Heart right ventricle (tissue), 16 donors: ENCODE data around the gene HDAC9. TPM values are rescaled to one million over a fixed set of nuclear protein-coding genes. Genes with fewer than 3 reads are reported as not detected.
A peak's percentile ranks its signal among the peaks of the same experiment; 100 is the strongest.

ENCODE experiments used
- ATAC-seq, 8 donors: fragments of 200-7000 bp; cut with Tn5 transposase; one replicate each; pipeline ENCODE4 v1.9.1; 2020; ENCODE audit warnings: mild to moderate bottlenecking in 8 of 8, moderate library complexity in 8 of 8, moderate number of reproducible peaks in 1 of 8
- DNase-seq, 2 donors: peaks; one replicate each; pipeline ENCODE4 v3.0.0-alpha.2; 2020
- H3K27ac ChIP-seq, 10 donors: fragments of 200-600 bp; sonication (generic) in 2 of 10; one replicate each; pipeline versions ENCODE4 v1.5.0 to v1.8.0; 2020 to 2022; ENCODE audit warnings: mild to moderate bottlenecking in 3 of 10
- H3K27me3 ChIP-seq, 7 donors: fragments of 200-600 bp; one replicate each; pipeline ENCODE4 v1.8.0; 2021 to 2022; ENCODE audit warnings: mild to moderate bottlenecking in 2 of 7
- H3K36me3 ChIP-seq, 9 donors: fragments of 200-600 bp; sonication (generic) in 1 of 9; one replicate each; pipeline versions ENCODE4 v1.5.0 to v1.8.0; 2020 to 2022; ENCODE audit warnings: mild to moderate bottlenecking in 2 of 9
- H3K4me1 ChIP-seq, 9 donors: fragments of 200-600 bp; sonication (generic) in 1 of 9; one replicate each; pipeline versions ENCODE4 v1.5.0 to v1.8.0; 2020 to 2022; ENCODE audit warnings: mild to moderate bottlenecking in 4 of 9
- H3K4me3 ChIP-seq, 10 donors: fragments of 200-600 bp; sonication (generic) in 2 of 10; one replicate each; pipeline versions ENCODE4 v1.5.0 to v1.8.0; 2020 to 2022; ENCODE audit warnings: mild to moderate bottlenecking in 7 of 10, moderate library complexity in 2 of 10
- H3K9me3 ChIP-seq, 11 donors: fragments of 200-600 bp in 10 of 11; sonication (generic) in 2 of 11; one replicate each; pipeline versions ENCODE4 v1.5.0 to v1.8.0; 2013 to 2022; ENCODE audit warnings: mild to moderate bottlenecking in 2 of 11, control low read depth in 1 of 11, moderate library complexity in 1 of 11
- CTCF ChIP-seq, 9 donors: fragments of 200-600 bp; sonication (generic) in 2 of 9; IDR thresholded peaks; one replicate each; pipeline versions ENCODE4 v1.5.0 to v1.8.0; 2021 to 2022; ENCODE audit warnings: antibody characterized with exemption in 9 of 9, mild to moderate bottlenecking in 5 of 9, moderate library complexity in 1 of 9
- WGBS, 2 donors: extraction: QIAGEN DNeasy Blood & Tissue Kit; methylation state at CpG; one replicate each; pipeline ENCODE4 v1.1.7; 2013; ENCODE audit warnings: inconsistent platforms in 1 of 2; 5-methylcytosine and 5-hydroxymethylcytosine counted together
- intact Hi-C, 10 donors: fragments of 100-400 bp; cut with DNase I; formaldehyde crosslinking; loops; one replicate each; pipeline versions ENCODE4 v1.11.1 to v1.14.2; 2022
- polyA plus RNA-seq, 2 donors: library from polyadenylated mRNA; stranded (reverse); fragments of 200-250 nt; gene quantifications; one replicate each; pipeline ENCODE4 v1.2.3, GENCODE V29; 2013
- total RNA-seq, 10 donors: library from RNA; stranded (reverse); fragmentation: NEBNext Ultra II Directional in 3 of 10; extraction: Animal tissue kit (Norgen Biotek cat#: 25700) in 3 of 10; gene quantifications; one replicate each; pipeline versions ENCODE4 v1.2.1 to v1.2.4, GENCODE V29; 2021 to 2023
- donor health status: Arrhythmogenic right ventricular cardiomyopathy.
- donor health status: ischemic (EF 13 %, LVEDD 7.1; RV severe dilation, severe dysfunction).
- donor health status: healthy with polysubstance abuse.
- donor health status: DM: no; HTN: yes; CAD: no.
- donor health status: DM: no; HTN: no; CAD: no.
- donor health status: ischemic (EF 25% LVEDD 6.9; RV normal size, moderate dysfunction).
- donor health status: ischemic (EF 25% LVEDD 5.7; RV mildly dilated, moderate dysfunction).
- donor health status: healthy.
- donor health status: DM: yes; HTN: yes; CAD: no.
- donor health status: Ischemic cardiomyopathy.
- donor health status: ischemic (EF 35%, LVEDD 5.7; RV mildly dilated, moderate dysfunction).
- donor health status: nonischemic (EF 11% LVEDD 7.7; RV severe dilation, severe dysfunction).
- donor health status: DM: yes; HTN: yes; CAD: no.
- donor health status: PGD.
- donor health status: ischemic (EF 29% LVEDD 5.4; RV normal size, mild dysfunction).
- donor health status: nonischemic (EF 23%, LVEDD 6.1; RV moderate dilation, normal function).

HDAC9 gene
- total and polyA plus RNA-seq, 12 donors = 1.9 to 66.1 (median 38.6) TPM

- Histone ChIP-seq H3K9me3 (no peaks in the 10 kb centered on the region), H3K27ac (no peak overlapping the region), H3K4me1 (peaks cover 0 to 12% (median 0%) of the 10 kb centered on the region in 9 donors), H3K4me3 (no peak overlapping the region), H3K27me3 (no peaks in the 10 kb centered on the region), H3K36me3 (peaks cover 0 to 39% (median 0%) of the 10 kb centered on the region in 9 donors)
- peak in 3 of 8 donors; percentile 53 to 67 (median 61) for ATAC-seq
- no peak for DNase-seq
- intact Hi-C loops = no loop called here
- TF ChIP-seq CTCF (IDR thresholded peaks at IDR 0.05) = no peak
Observed at GRCh38 chr7:18626086-18626485, 130.5 kb downstream of the HDAC9 start.

- intact Hi-C loops = no loop called here
- H3K27ac ChIP-seq = no peak overlapping the region
- H3K27me3 ChIP-seq = no peaks in the 10 kb centered on the region
- ATAC-seq = no peak
- no peaks in the 10 kb centered on the region for H3K9me3 ChIP-seq
- DNase-seq = no peak
- no peak overlapping the region for H3K4me3 ChIP-seq
- peaks cover 0 to 42% (median 0%) of the 10 kb centered on the region in 9 donors for H3K36me3 ChIP-seq
- no peak for TF ChIP-seq CTCF (IDR thresholded peaks at IDR 0.05)
- peaks cover 0 to 12% (median 0%) of the 10 kb centered on the region in 9 donors for H3K4me1 ChIP-seq
Observed at GRCh38 chr7:18626717-18627116, 131.2 kb downstream of the HDAC9 start.

GRCh38 chr7:18637516-18637915 is 142.0 kb downstream of the HDAC9 start:
- 97 to 98% methylated on average over 3 of the region's 3 CpGs for WGBS, 2 donors
- intact Hi-C loops = no loop called here
- TF ChIP-seq CTCF (IDR thresholded peaks at IDR 0.05) = no peak

GRCh38 chr7:18638594-18639452 is 143.3 kb downstream of the HDAC9 start:
- H3K4me1 ChIP-seq = peaks cover 0 to 21% (median 10%) of the 10 kb centered on the region in 9 donors
- peak in 5 of 8 donors; percentile 50 to 82 (median 56) for ATAC-seq
- 51 to 63% methylated on average over 4 of the region's 4 CpGs for WGBS, 2 donors
- H3K4me3 ChIP-seq = no peak overlapping the region
- DNase-seq = no peak
- intact Hi-C loops = no loop called here
- H3K9me3 ChIP-seq = no peaks in the 10 kb centered on the region
- H3K27ac ChIP-seq = peak overlapping the region in 2 of 10 donors; percentile 6 to 77
- H3K36me3 ChIP-seq = peaks cover 0 to 35% (median 0%) of the 10 kb centered on the region in 9 donors
- H3K27me3 ChIP-seq = no peaks in the 10 kb centered on the region
- no peak for TF ChIP-seq CTCF (IDR thresholded peaks at IDR 0.05)

More at GRCh38 chr7:18637516-18637915, 142.0 kb downstream of the HDAC9 start:
- peaks cover 0 to 21% (median 10%) of the 10 kb centered on the region in 9 donors for H3K4me1 ChIP-seq
- H3K27ac ChIP-seq = no peak overlapping the region
- no peaks in the 10 kb centered on the region for H3K9me3 ChIP-seq
- peaks cover 0 to 29% (median 0%) of the 10 kb centered on the region in 9 donors for H3K36me3 ChIP-seq
- no peaks in the 10 kb centered on the region for H3K27me3 ChIP-seq
- no peak for DNase-seq
- ATAC-seq = no peak
- H3K4me3 ChIP-seq = no peak overlapping the region
